ENCODE measurements around the gene EHMT1.

The EHMT1 gene

GRCh38 chr9:137647096-137647714, 28.4 kb downstream of the EHMT1 start:
- no peak for DNase-seq

- no peak for DNase-seq
Observed at GRCh38 chr9:137648396-137648795, 29.6 kb downstream of the EHMT1 start.

- no peak for DNase-seq
Observed at GRCh38 chr9:137649553-137649952, 30.7 kb downstream of the EHMT1 start.

GRCh38 chr9:137650259-137650658, 31.5 kb downstream of the EHMT1 start:
- no peak for DNase-seq

- DNase-seq, result no peak
Observed at GRCh38 chr9:137650779-137651178, 32.0 kb downstream of the EHMT1 start.

- no peak for DNase-seq
Observed at GRCh38 chr9:137656416-137656815, 37.6 kb downstream of the EHMT1 start.

- DNase-seq, result no peak
Observed at GRCh38 chr9:137657606-137658005, 38.8 kb downstream of the EHMT1 start.

- DNase-seq, result no peak
Observed at GRCh38 chr9:137658781-137659180, 40.0 kb downstream of the EHMT1 start.

GRCh38 chr9:137660144-137660543, 41.3 kb downstream of the EHMT1 start:
- DNase-seq, result no peak

- no peak for DNase-seq
Observed at GRCh38 chr9:137663584-137663983, 44.8 kb downstream of the EHMT1 start.

GRCh38 chr9:137664676-137665075, 45.9 kb downstream of the EHMT1 start:
- no peak for DNase-seq

GRCh38 chr9:137665226-137665625, 46.4 kb downstream of the EHMT1 start:
- DNase-seq, result no peak

GRCh38 chr9:137665697-137666512, 47.1 kb downstream of the EHMT1 start:
- DNase-seq, result no peak

- DNase-seq, result no peak
Observed at GRCh38 chr9:137666513-137666822, 47.7 kb downstream of the EHMT1 start.

GRCh38 chr9:137666955-137667670, 48.3 kb downstream of the EHMT1 start:
- no peak for DNase-seq

GRCh38 chr9:137668203-137668602, 49.4 kb downstream of the EHMT1 start:
- no peak for DNase-seq

- DNase-seq, result no peak
Observed at GRCh38 chr9:137669261-137669672, 50.5 kb downstream of the EHMT1 start.

- no peak for DNase-seq
Observed at GRCh38 chr9:137670391-137671195, 51.8 kb downstream of the EHMT1 start.

GRCh38 chr9:137671196-137671538, 52.4 kb downstream of the EHMT1 start:
- no peak for DNase-seq

GRCh38 chr9:137671721-137672120, 52.9 kb downstream of the EHMT1 start:
- no peak for DNase-seq

- no peak for DNase-seq
Observed at GRCh38 chr9:137672907-137673791, 54.3 kb downstream of the EHMT1 start.

- no peak for DNase-seq
Observed at GRCh38 chr9:137673886-137674285, 55.1 kb downstream of the EHMT1 start.
